ENCODE measurements around the gene CADPS.
"Not testable (repeated sequence)": the region's sequence is repeated elsewhere in the genome, so short reads cannot be mapped to it uniquely, and the experiment has no call there.

The CADPS gene

GRCh38 chr3:62602987-62603386, 272.2 kb downstream of the CADPS start:
- DNase-seq (ENCODE audit: extremely low read depth in 1 of 2, low read depth in 1 of 2), result no peak

- DNase-seq (ENCODE audit: extremely low read depth in 1 of 2, low read depth in 1 of 2), result no peak
These were observed 273.0 kb downstream of the CADPS start for GRCh38 chr3:62602129-62602770.

GRCh38 chr3:62601238-62602070, 273.8 kb downstream of the CADPS start:
- no peak for DNase-seq (ENCODE audit: extremely low read depth in 1 of 2, low read depth in 1 of 2)

GRCh38 chr3:62600033-62600432, 275.2 kb downstream of the CADPS start:
- no peak for DNase-seq (ENCODE audit: extremely low read depth in 1 of 2, low read depth in 1 of 2)

GRCh38 chr3:62597491-62597890, 277.7 kb downstream of the CADPS start:
- no peak for DNase-seq (ENCODE audit: extremely low read depth in 1 of 2, low read depth in 1 of 2)

GRCh38 chr3:62592408-62592807, 282.8 kb downstream of the CADPS start:
- DNase-seq (ENCODE audit: extremely low read depth in 1 of 2, low read depth in 1 of 2), result no peak

- no peak for DNase-seq (ENCODE audit: extremely low read depth in 1 of 2, low read depth in 1 of 2)
These were observed 286.1 kb downstream of the CADPS start for GRCh38 chr3:62589078-62589477.

- DNase-seq (ENCODE audit: extremely low read depth in 1 of 2, low read depth in 1 of 2), result no peak
These were observed 287.6 kb downstream of the CADPS start for GRCh38 chr3:62587579-62588031.

- no peak for DNase-seq (ENCODE audit: extremely low read depth in 1 of 2, low read depth in 1 of 2)
These were observed 288.0 kb downstream of the CADPS start for GRCh38 chr3:62587169-62587568.

- DNase-seq (ENCODE audit: extremely low read depth in 1 of 2, low read depth in 1 of 2), result no peak
These were observed 288.9 kb downstream of the CADPS start for GRCh38 chr3:62586356-62586755.

- no peak for DNase-seq (ENCODE audit: extremely low read depth in 1 of 2, low read depth in 1 of 2)
These were observed 289.4 kb downstream of the CADPS start for GRCh38 chr3:62585861-62586260.

GRCh38 chr3:62584636-62585035, 290.6 kb downstream of the CADPS start:
- DNase-seq (ENCODE audit: extremely low read depth in 1 of 2, low read depth in 1 of 2), result no peak

GRCh38 chr3:62582495-62583172, 292.6 kb downstream of the CADPS start:
- no peak for DNase-seq (ENCODE audit: extremely low read depth in 1 of 2, low read depth in 1 of 2)

GRCh38 chr3:62580485-62580884, 294.7 kb downstream of the CADPS start:
- not testable (repeated sequence) for DNase-seq (ENCODE audit: extremely low read depth in 1 of 2, low read depth in 1 of 2)

GRCh38 chr3:62577153-62577552, 298.1 kb downstream of the CADPS start:
- no peak for DNase-seq (ENCODE audit: extremely low read depth in 1 of 2, low read depth in 1 of 2)

GRCh38 chr3:62574266-62574898, 300.8 kb downstream of the CADPS start:
- DNase-seq (ENCODE audit: extremely low read depth in 1 of 2, low read depth in 1 of 2), result no peak

GRCh38 chr3:62571916-62572315, 303.3 kb downstream of the CADPS start:
- DNase-seq (ENCODE audit: extremely low read depth in 1 of 2, low read depth in 1 of 2), result no peak

- DNase-seq (ENCODE audit: extremely low read depth in 1 of 2, low read depth in 1 of 2), result no peak
These were observed 304.3 kb downstream of the CADPS start for GRCh38 chr3:62570888-62571287.

GRCh38 chr3:62569609-62570008, 305.6 kb downstream of the CADPS start:
- DNase-seq (ENCODE audit: extremely low read depth in 1 of 2, low read depth in 1 of 2), result no peak

GRCh38 chr3:62567097-62568021, 307.9 kb downstream of the CADPS start:
- DNase-seq (ENCODE audit: extremely low read depth in 1 of 2, low read depth in 1 of 2), result no peak

Measured in stimulated activated CD8-positive, alpha-beta memory T cell treated with anti-CD3 and anti-CD28 coated beads, Interleukin-7, amount 100 ng/mL, for 48 hours (primary cell).